GM12878 (cell line): ENCODE data around the gene B3GNT2. TPM values are rescaled to one million over a fixed set of nuclear protein-coding genes. Genes with fewer than 3 reads are reported as not detected.

Source experiments
- ATAC-seq: fragments of 200-7000 bp; cut with Tn5 transposase; 3 replicates; pipeline ENCODE4 v1.9.1; 2020; ENCODE audit warnings: mild to moderate bottlenecking, moderate library complexity
- BruUV-seq: library from RNA; stranded (reverse); fragments of 400-500 nt; replicated peaks from 2 replicates; lab custom pipeline; 2021; lab: Mats Ljungman, UMichigan
- CTCF ChIA-PET: fragments of 300-600 bp; sonication (Branson Sonifier 250); formaldehyde crosslinking; extraction: SDS; loops from one replicate; lab custom pipeline; 2021; ENCODE audit warnings: inconsistent platforms; lab: Yijun Ruan, JAX
- POLR2A ChIA-PET: fragments of 350-600 bp; formaldehyde crosslinking; extraction: SDS; loops from one replicate; lab custom pipeline; 2021; ENCODE audit warnings: inconsistent platforms; lab: Charles Lee
- RAD21 ChIA-PET: fragments of 300-600 bp; sonication (Branson Sonifier 250); formaldehyde crosslinking; loops from one replicate; lab custom pipeline; 2023; ENCODE audit warnings: antibody characterized with exemption; ENCODE audit not compliant: unreplicated experiment; lab: Charles Lee
- SMC1A ChIA-PET: fragments of 300-600 bp; sonication (Branson Sonifier 250); formaldehyde crosslinking; loops from one replicate; lab custom pipeline; 2023; ENCODE audit not compliant: unreplicated experiment, uncharacterized antibody; lab: Charles Lee
- DNase-seq: peaks from one replicate; pipeline ENCODE4 v3.0.0-alpha.2; 2011; ENCODE audit warnings: low read depth, low spot score
- FAIRE-seq: peaks from 3 replicates; lab custom pipeline; 2011; peaks lifted over from hg19 to GRCh38; lab: Jason Lieb, UNC
- H2AFZ ChIP-seq: 2 replicates; pipeline ENCODE4 v1.6.0; 2011; ENCODE audit warnings: low read depth, low read length, control low read depth; ENCODE audit not compliant: control insufficient read depth
- H3K27ac ChIP-seq: 2 replicates; pipeline ENCODE4 v1.5.1; 2011; ENCODE audit warnings: control low read depth; ENCODE audit not compliant: control insufficient read depth, insufficient read depth
- H3K27me3 ChIP-seq, 2 experiments: replicated peaks in 1 of 2; 2 replicates each; pipeline versions ENCODE4 v1.6.0 to v1.6.1; 2011; ENCODE audit warnings: low read length in 1 of 2; ENCODE audit not compliant: control insufficient read depth in 2 of 2, insufficient read depth in 2 of 2
- H3K36me3 ChIP-seq, 2 experiments: 2 replicates each; pipeline ENCODE4 v1.5.1; 2011; ENCODE audit warnings: low read length in 1 of 2; ENCODE audit not compliant: control insufficient read depth in 2 of 2, insufficient read depth in 2 of 2
- H3K4me1 ChIP-seq: 2 replicates; pipeline ENCODE4 v1.6.1; 2011; ENCODE audit warnings: mild to moderate bottlenecking, low read length, moderate library complexity, mixed read lengths; ENCODE audit not compliant: control insufficient read depth, insufficient read depth
- H3K4me2 ChIP-seq: 2 replicates; pipeline ENCODE4 v1.6.0; 2011; ENCODE audit warnings: control low read depth; ENCODE audit not compliant: control insufficient read depth, insufficient read depth
- H3K4me3 ChIP-seq: fragments of 200-600 bp; sonication (generic); 2 replicates; pipeline ENCODE4 v1.5.1; 2016
- H3K79me2 ChIP-seq: 2 replicates; pipeline ENCODE4 v1.6.0; 2011; ENCODE audit warnings: low read length; ENCODE audit not compliant: control insufficient read depth, insufficient read depth
- H3K9ac ChIP-seq: 2 replicates; pipeline ENCODE4 v1.8.0; 2011; ENCODE audit warnings: low read length, control low read depth, mixed read lengths; ENCODE audit not compliant: control insufficient read depth, insufficient read depth
- H3K9me3 ChIP-seq: replicated peaks from 3 replicates; pipeline ENCODE4 v1.5.1; 2011; ENCODE audit warnings: mild to moderate bottlenecking, low read length; ENCODE audit not compliant: control insufficient read depth, insufficient read depth
- H4K20me1 ChIP-seq: 2 replicates; pipeline ENCODE4 v1.6.0; 2011; ENCODE audit not compliant: control insufficient read depth, insufficient read depth
- IKZF2 ChIP-seq, 2 experiments: fragments of 450-650 bp; IDR thresholded peaks; 2 replicates each; pipeline ENCODE4 v1.6.1; 2017; ENCODE audit warnings: mild to moderate bottlenecking in 2 of 2, moderate library complexity in 2 of 2
- IRF4 ChIP-seq: IDR thresholded peaks from 2 replicates; pipeline ENCODE4 v1.6.1; 2011; ENCODE audit warnings: low read depth, low read length
- REST ChIP-seq: IDR thresholded peaks from 2 replicates; pipeline ENCODE4 v1.6.1; 2012; ENCODE audit warnings: mild to moderate bottlenecking, low read depth, low read length
- SIX5 ChIP-seq: IDR thresholded peaks from 2 replicates; pipeline ENCODE4 v1.6.1; 2011; ENCODE audit warnings: mild to moderate bottlenecking, low read depth, low read length, moderate library complexity; ENCODE audit not compliant: severe bottlenecking
- WGBS: methylation state at CpG from one replicate; pipeline ENCODE4 v1.1.6; 2016; ENCODE audit warnings: low lambda C conversion rate; ENCODE audit not compliant: insufficient replicate concordance, insufficient coverage; ENCODE audit errors: missing lambda C conversion rate; 5-methylcytosine and 5-hydroxymethylcytosine counted together
- in situ Hi-C: fragments of 300-500 bp; cut with MboI; formaldehyde crosslinking; loops from 9 replicates; pipeline ENCODE4 v1.14.3; 2018; ENCODE audit warnings: mixed read lengths
- intact Hi-C: fragments of 100-400 bp; cut with micrococcal nuclease; formaldehyde crosslinking; loops from one replicate; pipeline ENCODE4 v1.14.2; 2022; ENCODE audit not compliant: unreplicated experiment
- polyA plus RNA-seq, 11 experiments: library from polyadenylated mRNA; depleted of rRNA in 4 of 11; unstranded in 6 of 11; stranded (reverse) in 5 of 11; fragments of >200 nt; fragmentation: Nextera tagmentation in 4 of 11; fragmentation: Illumina TruSeq in 1 of 11; extraction: Ambion mirVana in 4 of 11; extraction: Trizol in 1 of 11; gene quantifications; 1 replicate in 1 of 11; 2 replicates in 10 of 11; pipeline versions ENCODE4 v1.2.1 to v1.2.3, GENCODE V29; 2011 to 2016; ENCODE audit warnings: inconsistent platforms in 2 of 11, missing spikeins in 2 of 11, low read depth in 1 of 11
- total RNA-seq, 4 experiments: library from RNA; depleted of rRNA in 3 of 4; stranded (reverse); fragments of >200 nt in 3 of 4; fragmentation: Illumina TruSeq in 1 of 4; extraction: Trizol in 1 of 4; gene quantifications; 2 replicates each; pipeline versions ENCODE4 v1.2.1 to v1.2.3, GENCODE V29; 2013 to 2021
- TF ChIP-seq, protein P1 (sequence below), 3 experiments: IDR thresholded peaks in 2 of 3; conservative IDR thresholded peaks in 1 of 3; 2 replicates each; pipeline ENCODE4 v1.5.1; 2011; ENCODE audit warnings: low read depth in 3 of 3, low read length in 3 of 3, mild to moderate bottlenecking in 3 of 3, control low read depth in 2 of 3, moderate library complexity in 2 of 3, inconsistent platforms in 1 of 3, mixed read lengths in 1 of 3; ENCODE audit not compliant: control insufficient read depth in 2 of 3, insufficient read depth in 1 of 3; ENCODE audit errors: extremely low read depth in 1 of 3

B3GNT2 gene
- total and polyA plus RNA-seq, 10 of the 15 experiments (the other 5 are each of a cell fraction or from before 2014, with no cell fraction given), result 19.7 to 103 (median 76.3) TPM

DNA sequence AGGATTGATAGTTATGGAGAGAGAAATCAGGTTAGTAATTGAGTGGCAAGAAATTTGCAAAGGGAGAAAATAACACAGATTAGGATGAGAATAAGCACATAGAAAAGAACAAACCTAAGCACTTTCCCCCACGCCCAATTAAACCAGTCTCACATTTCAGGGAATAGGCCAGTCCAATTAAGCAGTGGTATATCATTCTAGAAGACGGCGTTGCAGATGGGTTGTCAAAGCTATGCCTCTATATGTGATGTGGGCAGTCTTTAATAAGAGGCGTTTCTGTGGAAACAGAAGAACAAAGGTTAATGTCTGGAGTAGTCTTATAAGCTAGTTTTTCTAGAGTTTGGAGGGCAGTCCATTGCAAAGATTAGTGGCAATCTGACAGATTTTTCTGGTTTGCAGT lies 61.6 kb downstream of the B3GNT2 start:
- Histone ChIP-seq H3K9ac (no peak overlapping the region), H3K36me3 (no peaks in the 10 kb centered on the region), H2AFZ (no peak overlapping the region), H3K79me2 (no peaks in the 10 kb centered on the region), H4K20me1 (no peaks in the 10 kb centered on the region), H3K27me3 (no peaks in the 10 kb centered on the region), H3K27ac (no peak overlapping the region), H3K9me3 (peaks cover 8% of the 10 kb centered on the region; the same call in 2 of the 3 replicates), H3K4me1 (no peaks in the 10 kb centered on the region), H3K4me3 (no peak overlapping the region), H3K4me2 (no peak overlapping the region)
- no peak for DNase-seq
- in situ Hi-C loops, result no loop called here
- BruUV-seq, result no TSS peak
- POLR2A ChIA-PET, result interaction anchor here (0.6 kb wide), 1 partner anchor 787 kb away, joined by 3 read pairs; no protein-coding TSS in a partner anchor
- SMC1A ChIA-PET, result no interaction called here
- no peak for ATAC-seq
- 98% methylated on average over 4 of the region's 4 CpGs for whole genome bisulfite sequencing
- intact Hi-C loops, result no loop called here
- RAD21 ChIA-PET, result interaction anchor here (1.0 kb wide), 1 partner anchor 45 kb away, joined by 3 read pairs; no protein-coding TSS in a partner anchor
- CTCF ChIA-PET, result interaction anchor here (1.0 to 1.5 kb wide), 2 partner anchors 9 to 74 kb away, joined by 3 to 6 read pairs; no protein-coding TSS in a partner anchor
- TF ChIP-seq IKZF2 (IDR thresholded peaks at IDR 0.05), result no peak
- no peak for FAIRE-seq

DNA sequence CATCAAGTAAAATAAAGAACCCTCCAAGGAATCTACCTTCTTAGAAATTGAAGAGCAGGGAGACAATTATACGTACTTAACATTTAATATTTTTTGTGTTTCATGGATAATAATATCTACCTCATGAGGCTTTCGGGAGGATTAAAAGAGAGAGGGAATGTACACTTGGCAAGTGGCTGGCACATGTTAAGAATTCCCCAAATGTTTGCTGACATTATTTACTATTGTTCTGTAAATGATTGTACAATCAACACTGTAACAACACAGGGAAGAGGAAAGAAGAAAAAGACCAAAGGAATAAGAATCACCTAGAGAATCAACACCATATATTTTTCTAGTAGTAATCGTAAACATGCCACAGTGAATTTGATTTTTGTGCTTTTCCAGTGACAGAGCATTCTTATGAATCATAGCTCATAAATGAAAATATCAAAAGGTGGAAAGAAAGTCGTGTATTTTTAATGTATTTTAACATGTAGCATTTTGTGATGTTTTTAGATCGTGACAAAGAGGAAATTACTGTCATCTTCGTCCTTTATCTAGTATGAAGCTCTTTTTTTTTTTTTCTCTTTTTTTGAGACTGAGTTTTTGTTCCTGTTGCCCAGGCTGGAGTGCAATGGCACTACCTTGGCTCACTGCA lies 67.3 kb downstream of the B3GNT2 start:
- CTCF ChIA-PET, result no interaction called here
- no TSS peak for BruUV-seq
- 78% methylated on average over 6 of the region's 6 CpGs for WGBS

More for the DNA sequence above, 67.3 kb downstream of the B3GNT2 start:
- no peaks in the 10 kb centered on the region; the same call in none of the 3 replicates for H3K9me3 ChIP-seq
- no peak overlapping the region for H3K27ac ChIP-seq
- H3K4me1 ChIP-seq, result no peaks in the 10 kb centered on the region; the same call in 1 of the 2 replicates
- intact Hi-C loops, result no loop called here
- H3K4me3 ChIP-seq, result no peak overlapping the region
- no peaks in the 10 kb centered on the region for H4K20me1 ChIP-seq
- DNase-seq, result no peak
- FAIRE-seq, result no peak
- no peak overlapping the region for H3K9ac ChIP-seq
- H3K36me3 ChIP-seq, result no peaks in the 10 kb centered on the region
- TF ChIP-seq SIX5, result no peak
- no peak for TF ChIP-seq IRF4
- TF ChIP-seq, protein P1, sequence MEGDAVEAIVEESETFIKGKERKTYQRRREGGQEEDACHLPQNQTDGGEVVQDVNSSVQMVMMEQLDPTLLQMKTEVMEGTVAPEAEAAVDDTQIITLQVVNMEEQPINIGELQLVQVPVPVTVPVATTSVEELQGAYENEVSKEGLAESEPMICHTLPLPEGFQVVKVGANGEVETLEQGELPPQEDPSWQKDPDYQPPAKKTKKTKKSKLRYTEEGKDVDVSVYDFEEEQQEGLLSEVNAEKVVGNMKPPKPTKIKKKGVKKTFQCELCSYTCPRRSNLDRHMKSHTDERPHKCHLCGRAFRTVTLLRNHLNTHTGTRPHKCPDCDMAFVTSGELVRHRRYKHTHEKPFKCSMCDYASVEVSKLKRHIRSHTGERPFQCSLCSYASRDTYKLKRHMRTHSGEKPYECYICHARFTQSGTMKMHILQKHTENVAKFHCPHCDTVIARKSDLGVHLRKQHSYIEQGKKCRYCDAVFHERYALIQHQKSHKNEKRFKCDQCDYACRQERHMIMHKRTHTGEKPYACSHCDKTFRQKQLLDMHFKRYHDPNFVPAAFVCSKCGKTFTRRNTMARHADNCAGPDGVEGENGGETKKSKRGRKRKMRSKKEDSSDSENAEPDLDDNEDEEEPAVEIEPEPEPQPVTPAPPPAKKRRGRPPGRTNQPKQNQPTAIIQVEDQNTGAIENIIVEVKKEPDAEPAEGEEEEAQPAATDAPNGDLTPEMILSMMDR (IDR thresholded peaks at IDR 0.05 in 2 of 3, conservative IDR thresholded peaks at IDR 0.05 in 1 of 3; ENCODE audit: control insufficient read depth in 2 of 3, extremely low read depth in 1 of 3, insufficient read depth in 1 of 3, low read depth in 3 of 3, low read length in 3 of 3), result no peak
- no peak for TF ChIP-seq REST
- in situ Hi-C loops, result no loop called here
- no peak overlapping the region for H3K4me2 ChIP-seq
- ChIA-PET RAD21 (interaction anchor here (1.2 kb wide), 1 partner anchor 268 kb away, joined by 3 read pairs; no protein-coding TSS in a partner anchor), POLR2A (interaction anchor here (0.6 to 0.7 kb wide), 2 partner anchors 9 to 91 kb away, joined by 3 read pairs; no protein-coding TSS in a partner anchor), SMC1A (interaction anchor here (0.6 kb wide), 1 partner anchor 365 kb away, joined by 3 read pairs; no protein-coding TSS in a partner anchor)
- no peak overlapping the region for H2AFZ ChIP-seq
- no peaks in the 10 kb centered on the region for H3K79me2 ChIP-seq
- no peak for ATAC-seq
- no peaks in the 10 kb centered on the region for H3K27me3 ChIP-seq
